HepG2 (cell line): ENCODE results near the gene BACH1. TPM values are rescaled to one million over a fixed set of nuclear protein-coding genes. Genes with fewer than 3 reads are reported as not detected.

ENCODE experiments used
- ATAC-seq: fragments of 200-7000 bp; cut with Tn5 transposase; 3 replicates; pipeline ENCODE4 v1.9.1; 2020; ENCODE audit warnings: mild to moderate bottlenecking, moderate library complexity
- BruUV-seq: library from RNA; stranded (reverse); fragments of 400-500 nt; replicated peaks from 2 replicates; lab custom pipeline; 2021; lab: Mats Ljungman, UMichigan
- CTCF ChIA-PET: fragments of 300-600 bp; formaldehyde crosslinking; extraction: SDS; loops from one replicate; lab custom pipeline; 2021; ENCODE audit warnings: low total read pairs, inconsistent platforms, low intra/inter-chr PET ratio; lab: Yijun Ruan, JAX
- POLR2A ChIA-PET: fragments of 350-600 bp; sonication (Branson Sonifier 250); formaldehyde crosslinking; loops from one replicate; lab custom pipeline; 2020; ENCODE audit warnings: antibody characterized with exemption, inconsistent platforms; lab: Yijun Ruan, JAX
- DNase-seq: peaks from one replicate; pipeline ENCODE4 v3.0.0-alpha.2; 2015; ENCODE audit warnings: low spot score
- FAIRE-seq: peaks from 3 replicates; lab custom pipeline; 2011; peaks lifted over from hg19 to GRCh38; lab: Jason Lieb, UNC
- H2AFZ ChIP-seq: one replicate; pipeline ENCODE4 v1.6.1; 2011; ENCODE audit warnings: low read length, inconsistent platforms
- H3K27ac ChIP-seq: fragments of 300-600 bp; 3 replicates; pipeline ENCODE4 v1.8.0; 2011; ENCODE audit warnings: mixed run types, mild to moderate bottlenecking, mixed read lengths, low read length, inconsistent platforms; ENCODE audit not compliant: insufficient read depth; ENCODE audit errors: extremely low read length
- H3K27me3 ChIP-seq, 2 experiments: fragments of 200-600 bp in 1 of 2; 2 replicates in 1 of 2; 3 replicates in 1 of 2; pipeline versions ENCODE4 v1.6.0 to v1.8.0; 2011; ENCODE audit warnings: low read length in 2 of 2, mild to moderate bottlenecking in 2 of 2, moderate library complexity in 2 of 2, inconsistent platforms in 1 of 2; ENCODE audit not compliant: insufficient read depth in 2 of 2, control insufficient read depth in 1 of 2
- H3K36me3 ChIP-seq, 2 experiments: fragments of 200-600 bp in 1 of 2; replicated peaks in 1 of 2; 2 replicates in 1 of 2; 3 replicates in 1 of 2; pipeline versions ENCODE4 v1.5.1 to v1.8.0; 2011; ENCODE audit warnings: low read length in 2 of 2, inconsistent platforms in 1 of 2; ENCODE audit not compliant: insufficient read depth in 2 of 2, control insufficient read depth in 1 of 2
- H3K4me1 ChIP-seq: 2 replicates; pipeline ENCODE4 v1.5.1; 2012; ENCODE audit warnings: low read length, inconsistent platforms; ENCODE audit not compliant: insufficient read depth
- H3K4me2 ChIP-seq: 2 replicates; pipeline ENCODE4 v1.6.0; 2011; ENCODE audit warnings: low read depth, low read length, inconsistent platforms
- H3K4me3 ChIP-seq, 3 experiments: fragments of 200-600 bp in 1 of 3; sonication (generic), shearing (Covaris generic) in 1 of 3; replicated peaks in 1 of 3; 2 replicates each; pipeline ENCODE4 v1.5.1; 2011 to 2016; ENCODE audit warnings: low read length in 3 of 3, inconsistent platforms in 2 of 3, low read depth in 2 of 3, mild to moderate bottlenecking in 2 of 3, control low read depth in 1 of 3, mixed read lengths in 1 of 3; ENCODE audit not compliant: insufficient read depth in 1 of 3
- H3K79me2 ChIP-seq: one replicate; pipeline ENCODE4 v1.6.1; 2011; ENCODE audit warnings: low read length, inconsistent platforms; ENCODE audit not compliant: insufficient read depth
- H3K9ac ChIP-seq: 2 replicates; pipeline ENCODE4 v1.6.0; 2011; ENCODE audit warnings: mild to moderate bottlenecking, low read depth, low read length, inconsistent platforms; ENCODE audit not compliant: insufficient read depth
- H3K9me3 ChIP-seq: 2 replicates; pipeline ENCODE4 v1.5.1; 2012; ENCODE audit warnings: mild to moderate bottlenecking, low read length
- H4K20me1 ChIP-seq: 2 replicates; pipeline ENCODE4 v1.6.0; 2011; ENCODE audit warnings: inconsistent platforms, mild to moderate bottlenecking, low read length, moderate library complexity; ENCODE audit not compliant: insufficient read depth
- BORCS8-MEF2B ChIP-seq: sonication (generic); formaldehyde crosslinking; IDR thresholded peaks from 2 replicates; pipeline ENCODE4 v1.8.0; 2022; ENCODE audit warnings: mild to moderate bottlenecking, missing genetic modification reagents
- PBX3 ChIP-seq: sonication (generic); formaldehyde crosslinking; IDR thresholded peaks from 2 replicates; pipeline ENCODE4 v1.8.1; 2023; ENCODE audit warnings: missing genetic modification reagents, inconsistent platforms, borderline replicate concordance
- WGBS: methylation state at CpG from one replicate; pipeline ENCODE4 v1.1.6; 2017; ENCODE audit warnings: low lambda C conversion rate; 5-methylcytosine and 5-hydroxymethylcytosine counted together
- in situ Hi-C: cut with HindIII; loops from 2 replicates; pipeline ENCODE4 v1.10.0; 2017; ENCODE audit warnings: low pct_unique_long_range_greater_than_20kb; ENCODE audit not compliant: extremely low pct_ligation_motif_present
- intact Hi-C: fragments of 100-400 bp; cut with micrococcal nuclease; formaldehyde crosslinking; loops from one replicate; pipeline ENCODE4 v1.10.0; 2022; ENCODE audit not compliant: unreplicated experiment
- polyA plus RNA-seq, 8 experiments: library from polyadenylated mRNA; depleted of rRNA in 3 of 8; stranded (reverse) in 7 of 8; unstranded in 1 of 8; fragments of >200 nt; fragmentation: Illumina TruSeq in 4 of 8; extraction: Trizol in 4 of 8; gene quantifications; 2 replicates each; pipeline versions ENCODE4 v1.2.1 to v1.2.3, GENCODE V29; 2011 to 2016; ENCODE audit warnings: low read depth in 4 of 8, missing spikeins in 1 of 8, mixed read lengths in 1 of 8; ENCODE audit not compliant: insufficient read depth in 1 of 8
- total RNA-seq, 5 experiments: library from RNA; depleted of rRNA; stranded (reverse); fragments of >200 nt; fragmentation: Illumina TruSeq; extraction: Trizol; gene quantifications; 2 replicates each; pipeline ENCODE4 v1.2.3, GENCODE V29; 2016; ENCODE audit warnings: low read depth in 1 of 5
- TF ChIP-seq, protein P1 (sequence below): sonication (generic); formaldehyde crosslinking; conservative IDR thresholded peaks from 2 replicates; pipeline ENCODE4 v1.8.0; 2022; ENCODE audit warnings: mild to moderate bottlenecking, moderate library complexity, missing genetic modification reagents
- TF ChIP-seq, protein P2 (sequence below): sonication (generic); formaldehyde crosslinking; IDR thresholded peaks from 2 replicates; pipeline ENCODE4 v1.8.0; 2022; ENCODE audit warnings: missing genetic modification reagents, mild to moderate bottlenecking, borderline replicate concordance

BACH1 gene
- total and polyA plus RNA-seq, 2 of the 13 experiments (the other 11 are each of a cell fraction or from before 2014, with no cell fraction given) = 16.5 to 51.7 TPM

DNA sequence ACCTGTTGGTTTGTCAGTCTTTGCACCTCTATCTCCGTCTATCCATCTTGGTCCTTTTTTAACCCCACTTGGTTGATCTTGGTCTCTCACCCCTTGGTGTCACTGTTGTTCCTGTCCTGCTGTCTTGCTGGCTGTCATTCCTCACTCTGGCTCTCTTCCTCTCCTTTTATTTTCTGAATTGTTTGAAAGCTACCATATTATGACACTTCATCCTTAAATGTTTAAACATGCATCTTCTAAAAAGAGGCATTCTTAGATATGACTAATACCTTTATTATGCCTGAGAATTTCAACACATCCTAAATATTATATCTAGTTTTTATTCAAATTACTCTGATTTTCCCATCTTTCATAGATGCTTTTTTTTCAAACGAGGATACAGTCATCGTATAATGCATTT, 37.0 kb downstream of the BACH1 start:
- H3K36me3 ChIP-seq = peaks cover 7 to 36% of the 10 kb centered on the region in 2 experiments
- in situ Hi-C loops = no loop called here
- no peak overlapping the region for H3K4me2 ChIP-seq
- H4K20me1 ChIP-seq = peaks cover 9% of the 10 kb centered on the region
- CTCF ChIA-PET = no interaction called here
- TF ChIP-seq, protein P1, sequence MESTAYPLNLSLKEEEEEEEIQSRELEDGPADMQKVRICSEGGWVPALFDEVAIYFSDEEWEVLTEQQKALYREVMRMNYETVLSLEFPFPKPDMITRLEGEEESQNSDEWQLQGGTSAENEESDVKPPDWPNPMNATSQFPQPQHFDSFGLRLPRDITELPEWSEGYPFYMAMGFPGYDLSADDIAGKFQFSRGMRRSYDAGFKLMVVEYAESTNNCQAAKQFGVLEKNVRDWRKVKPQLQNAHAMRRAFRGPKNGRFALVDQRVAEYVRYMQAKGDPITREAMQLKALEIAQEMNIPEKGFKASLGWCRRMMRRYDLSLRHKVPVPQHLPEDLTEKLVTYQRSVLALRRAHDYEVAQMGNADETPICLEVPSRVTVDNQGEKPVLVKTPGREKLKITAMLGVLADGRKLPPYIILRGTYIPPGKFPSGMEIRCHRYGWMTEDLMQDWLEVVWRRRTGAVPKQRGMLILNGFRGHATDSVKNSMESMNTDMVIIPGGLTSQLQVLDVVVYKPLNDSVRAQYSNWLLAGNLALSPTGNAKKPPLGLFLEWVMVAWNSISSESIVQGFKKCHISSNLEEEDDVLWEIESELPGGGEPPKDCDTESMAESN (CRISPR knock-in tag) = no peak
- no peak for TF ChIP-seq PBX3 (CRISPR knock-in tag)
- TF ChIP-seq, all 625 proteins: peak for 0
- no TSS peak for BruUV-seq
- Histone ChIP-seq H3K4me3 (no peak overlapping the region), H3K9ac (no peak overlapping the region), H3K27ac (no peak overlapping the region), H3K4me1 (no peaks in the 10 kb centered on the region), H3K27me3 (no peaks in the 10 kb centered on the region), H2AFZ (no peak overlapping the region), H3K79me2 (peaks cover 22% of the 10 kb centered on the region), H3K9me3 (no peaks in the 10 kb centered on the region)
- ATAC-seq (no peak), DNase-seq (no peak), FAIRE-seq (no peak)
- WGBS = 95% methylated on average over 3 of the region's 3 CpGs
- intact Hi-C loops = no loop called here
- POLR2A ChIA-PET = no interaction called here

GRCh38 chr21:29338256-29338655, 39.5 kb downstream of the BACH1 start:
- Histone ChIP-seq H3K4me3 (no peak overlapping the region), H3K4me2 (no peak overlapping the region), H3K27ac (no peak overlapping the region), H3K4me1 (no peaks in the 10 kb centered on the region), H3K9me3 (no peaks in the 10 kb centered on the region), H4K20me1 (peaks cover 9% of the 10 kb centered on the region), H2AFZ (no peak overlapping the region), H3K36me3 (peaks cover 3 to 31% of the 10 kb centered on the region in 2 experiments; a peak in 4 of 5 replicates), H3K9ac (no peak overlapping the region), H3K79me2 (peaks cover 14% of the 10 kb centered on the region), H3K27me3 (no peaks in the 10 kb centered on the region)
- WGBS = 95% methylated on average over 4 of the region's 4 CpGs
- DNase-seq = no peak
- intact Hi-C loops = no loop called here
- no peak for TF ChIP-seq BORCS8-MEF2B (CRISPR knock-in tag)
- TF ChIP-seq, protein P2, sequence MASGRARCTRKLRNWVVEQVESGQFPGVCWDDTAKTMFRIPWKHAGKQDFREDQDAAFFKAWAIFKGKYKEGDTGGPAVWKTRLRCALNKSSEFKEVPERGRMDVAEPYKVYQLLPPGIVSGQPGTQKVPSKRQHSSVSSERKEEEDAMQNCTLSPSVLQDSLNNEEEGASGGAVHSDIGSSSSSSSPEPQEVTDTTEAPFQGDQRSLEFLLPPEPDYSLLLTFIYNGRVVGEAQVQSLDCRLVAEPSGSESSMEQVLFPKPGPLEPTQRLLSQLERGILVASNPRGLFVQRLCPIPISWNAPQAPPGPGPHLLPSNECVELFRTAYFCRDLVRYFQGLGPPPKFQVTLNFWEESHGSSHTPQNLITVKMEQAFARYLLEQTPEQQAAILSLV = no peak
- FAIRE-seq = no peak
- ChIA-PET POLR2A (no interaction called here), CTCF (no interaction called here)
- no TSS peak for BruUV-seq
- no peak for ATAC-seq
- in situ Hi-C loops = no loop called here
